GM19238 (cell line): ENCODE data around the gene CARD6.
"Not testable (repeated sequence)": the region's sequence is repeated elsewhere in the genome, so short reads cannot be mapped to it uniquely, and the experiment has no call there.

Experiments
- DNase-seq: peaks from one replicate; pipeline ENCODE4 v3.0.0; 2011; ENCODE audit warnings: low spot score; ENCODE audit not compliant: insufficient read length

CARD6 gene

GRCh38 chr5:40873286-40873880 lies 32.2 kb downstream of the CARD6 start:
- DNase-seq, result no peak

GRCh38 chr5:40875958-40876357 lies 34.8 kb downstream of the CARD6 start:
- no peak for DNase-seq

GRCh38 chr5:40877371-40877988 lies 36.3 kb downstream of the CARD6 start:
- no peak for DNase-seq

DNA sequence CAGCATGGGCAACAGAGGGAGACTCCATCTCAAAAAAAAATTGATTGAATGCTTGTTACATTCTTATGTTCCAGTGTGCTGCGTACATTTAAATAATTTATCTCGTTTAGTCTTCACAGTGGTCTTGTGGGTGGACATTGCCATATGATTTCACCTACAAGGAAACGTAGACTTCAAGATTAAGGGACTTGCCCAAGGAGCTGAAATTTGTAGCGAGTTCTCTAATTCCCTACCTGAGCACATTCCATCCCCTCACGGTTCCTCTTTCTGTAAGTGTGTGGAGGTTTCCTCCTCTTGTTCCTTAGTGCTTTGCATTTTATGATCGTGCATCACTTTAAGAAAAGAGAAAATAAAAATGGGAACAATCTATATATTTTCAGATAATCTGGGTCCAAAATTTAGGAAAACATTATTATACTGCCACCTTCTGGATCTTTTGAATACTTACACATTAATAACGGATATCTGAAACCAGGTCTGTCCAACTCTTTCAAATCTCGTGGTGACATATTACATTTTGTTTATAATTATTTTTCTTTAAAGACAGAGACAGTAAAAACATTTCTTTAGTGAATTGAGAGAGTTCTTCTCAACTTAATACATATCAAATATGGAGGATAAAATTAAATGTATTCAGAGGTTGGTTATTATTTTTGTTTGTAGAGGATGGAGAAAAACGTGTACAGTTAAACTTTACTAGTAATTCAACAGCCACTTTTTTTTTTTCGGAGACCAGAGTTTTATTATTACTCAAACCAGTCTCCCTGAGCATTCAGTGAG lies 38.2 kb downstream of the CARD6 start:
- DNase-seq, result no peak

DNA sequence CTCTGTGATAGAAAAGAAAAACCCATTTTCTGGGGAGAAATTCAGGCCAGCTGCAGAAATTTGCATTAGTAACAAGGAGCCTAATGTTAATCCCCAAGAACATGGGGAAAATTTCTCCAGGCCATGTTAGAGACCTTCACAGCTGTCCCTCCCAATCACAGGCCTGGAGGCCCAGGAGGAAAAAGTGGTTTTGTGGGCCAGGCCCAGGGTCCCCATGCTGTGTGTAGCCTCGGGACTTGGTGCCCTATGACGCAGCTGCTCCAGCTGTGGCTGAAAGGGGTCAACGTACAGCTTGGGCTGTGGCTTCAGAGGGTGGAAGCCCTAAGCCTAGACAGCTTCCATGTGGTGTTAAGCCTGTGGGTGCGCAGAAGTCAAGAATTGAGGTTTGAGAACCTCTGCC lies 41.1 kb downstream of the CARD6 start:
- no peak for DNase-seq

- not testable (repeated sequence) for DNase-seq
Observed at GRCh38 chr5:40883051-40883450, 41.9 kb downstream of the CARD6 start.

DNA sequence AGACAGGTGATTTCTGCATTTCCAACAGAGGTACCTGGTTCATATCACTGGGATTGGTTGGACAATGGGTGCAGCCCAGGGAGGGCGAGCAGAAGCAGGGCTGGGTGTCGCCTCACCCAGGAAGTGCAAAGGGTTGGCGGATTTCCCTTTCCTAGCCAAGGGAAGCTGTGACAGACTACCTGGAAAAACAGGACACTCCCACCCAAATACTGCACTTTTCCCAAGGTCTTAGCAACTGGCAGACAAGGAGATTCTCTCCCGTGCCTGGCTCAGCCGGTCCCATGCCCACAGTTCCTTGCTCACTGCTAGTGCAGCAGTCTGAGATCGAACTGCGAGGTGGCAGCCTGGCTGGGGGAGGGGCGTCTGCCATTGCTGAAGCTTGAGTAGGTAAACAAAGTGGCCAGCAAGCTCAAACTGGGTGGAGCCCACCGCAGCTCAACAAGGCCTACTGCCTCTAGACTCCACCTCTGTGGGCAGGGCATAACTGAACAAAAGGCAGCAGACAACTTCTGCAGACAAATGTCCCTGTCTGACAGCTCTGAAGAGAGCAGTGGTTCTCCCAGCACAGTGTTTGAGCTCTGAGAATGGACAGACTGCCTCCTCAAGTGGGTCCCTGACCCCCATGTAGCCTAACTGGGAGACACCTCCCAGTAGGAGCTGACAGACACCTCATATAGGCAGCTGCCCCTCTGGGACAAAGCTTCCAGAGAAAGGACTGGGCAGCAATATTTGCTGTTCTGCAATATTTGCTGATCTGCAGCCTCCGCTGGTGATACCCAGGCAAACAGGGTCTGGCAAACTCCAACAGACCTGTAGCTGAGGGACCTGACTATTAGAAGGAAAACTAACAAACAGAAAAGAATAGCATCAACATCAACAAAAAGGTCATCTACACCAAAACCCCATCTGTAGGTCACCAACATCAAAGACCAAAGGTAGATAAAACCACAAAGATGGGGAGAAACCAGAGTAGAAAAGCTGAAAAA lies 54.6 kb downstream of the CARD6 start:
- not testable (repeated sequence) for DNase-seq

GRCh38 chr5:40904205-40904993 lies 63.2 kb downstream of the CARD6 start:
- peak; percentile 23 for DNase-seq

- DNase-seq, result no peak
Observed at GRCh38 chr5:40904994-40905306, 63.8 kb downstream of the CARD6 start.

- DNase-seq, result no peak
Observed at GRCh38 chr5:40906351-40906751, 65.2 kb downstream of the CARD6 start.

DNA sequence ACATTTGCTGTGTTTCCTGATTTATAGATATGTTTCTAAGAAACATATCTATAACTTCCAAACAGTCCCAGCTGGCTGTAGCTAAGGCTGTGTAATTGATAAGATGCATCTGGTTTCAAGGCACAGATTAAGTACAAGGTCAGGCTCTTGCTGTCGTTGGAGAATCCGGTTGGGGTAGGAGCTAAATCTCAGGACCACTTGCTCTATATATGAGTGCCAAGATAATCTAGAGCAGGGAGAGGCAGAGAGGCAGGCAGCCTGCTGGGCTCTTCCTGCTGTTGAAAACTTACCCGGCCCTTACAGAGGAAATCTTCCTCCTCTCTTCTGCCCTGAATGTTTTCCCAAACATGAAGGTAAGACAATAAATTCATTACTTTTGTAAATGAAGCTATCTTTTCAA lies 68.1 kb downstream of the CARD6 start, which contains the start of gene C7:
C7 (plus strand) TSS at position 234 of the 400 bp plus-strand sequence; CDS start at position 348, 114 bp downstream.
- no peak for DNase-seq

GRCh38 chr5:40909723-40910122 lies 68.6 kb downstream of the CARD6 start:
- DNase-seq, result no peak
